Activated B cell treated with CpG ODN at 0.5 μM for 24 hours (primary cell): ENCODE measurements around the gene TRAF7. TPM values are rescaled to one million over a fixed set of nuclear protein-coding genes. Genes with fewer than 3 reads are reported as not detected.

ENCODE experiments used
- ATAC-seq: fragments of 200-7000 bp; cut with Tn5 transposase; one replicate; pipeline ENCODE4 v1.10.0; 2021; ENCODE audit warnings: low read depth, mild to moderate bottlenecking, moderate library complexity
- CTCF ChIA-PET: fragments of 350-600 bp; sonication (Branson Sonifier 250); formaldehyde crosslinking; loops from one replicate; lab custom pipeline; 2021; ENCODE audit warnings: antibody characterized with exemption; lab: Charles Lee
- POLR2A ChIA-PET: fragments of 350-600 bp; sonication (Branson Sonifier 250); formaldehyde crosslinking; loops from one replicate; lab custom pipeline; 2021; ENCODE audit warnings: antibody characterized with exemption; lab: Charles Lee
- DNase-seq: peaks from one replicate; pipeline ENCODE4 v3.0.0; 2022
- H3K27ac Mint-ChIP-seq: one replicate; pipeline ENCODE4 v1.8.0; 2020; ENCODE audit warnings: mixed read lengths
- H3K27me3 Mint-ChIP-seq: one replicate; pipeline ENCODE4 v1.8.0; 2021; ENCODE audit warnings: mixed read lengths
- H3K36me3 Mint-ChIP-seq: one replicate; pipeline ENCODE4 v1.8.0; 2021; ENCODE audit warnings: low read depth, mixed read lengths
- H3K4me1 Mint-ChIP-seq: one replicate; pipeline ENCODE4 v1.8.0; 2021; ENCODE audit warnings: mixed read lengths
- H3K4me3 Mint-ChIP-seq: one replicate; pipeline ENCODE4 v1.8.0; 2020; ENCODE audit warnings: mild to moderate bottlenecking, mixed read lengths
- H3K9me3 Mint-ChIP-seq: one replicate; pipeline ENCODE4 v1.8.0; 2020; ENCODE audit warnings: mixed read lengths
- intact Hi-C: fragments of 100-400 bp; cut with micrococcal nuclease; formaldehyde crosslinking; loops from one replicate; pipeline ENCODE4 v1.15.1; 2024
- total RNA-seq: library from RNA; stranded (reverse); gene quantifications from 2 replicates; pipeline ENCODE4 v1.2.3, GENCODE V29; 2022
- TF ChIP-seq, protein P1 (sequence below): fragments of 200-600 bp; IDR thresholded peaks from one replicate; pipeline ENCODE4 v1.8.0; 2022; ENCODE audit warnings: antibody characterized with exemption, mild to moderate bottlenecking

Gene TRAF7
- total RNA-seq, 1 donor from 2014 or later: 72.7 TPM

DNA sequence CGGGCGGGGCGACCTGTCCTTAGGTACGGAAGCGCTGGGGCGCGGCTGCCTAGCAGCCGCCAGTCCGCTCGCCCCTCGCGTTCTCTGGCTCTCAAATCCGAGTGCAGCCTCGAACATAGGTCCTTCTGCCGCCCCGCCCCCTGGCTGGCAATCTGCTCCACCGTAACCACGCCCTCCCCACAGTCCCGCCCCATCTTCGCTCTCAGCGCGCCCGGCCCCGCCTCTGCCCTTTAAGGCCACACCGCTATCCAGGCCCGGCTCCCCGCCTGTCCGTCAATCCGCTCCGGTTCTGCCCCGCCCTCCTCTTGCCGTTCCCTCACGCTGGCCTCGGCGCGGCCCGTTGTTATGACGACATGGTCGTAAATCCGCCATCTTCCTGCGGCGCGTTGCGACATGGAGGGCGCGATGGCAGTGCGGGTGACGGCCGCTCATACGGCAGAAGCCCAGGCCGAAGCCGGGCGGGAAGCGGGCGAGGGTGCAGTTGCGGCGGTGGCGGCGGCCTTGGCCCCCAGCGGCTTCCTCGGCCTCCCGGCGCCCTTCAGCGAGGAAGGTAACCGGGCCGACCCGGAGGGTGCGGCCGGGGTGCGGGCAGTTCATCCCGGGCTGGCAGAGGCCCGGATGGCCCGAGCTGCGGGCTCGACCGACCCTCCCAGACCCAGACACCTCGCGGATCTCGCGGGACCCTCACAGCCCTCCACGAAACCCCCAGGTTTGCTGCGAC is 67.8 kb downstream of the TRAF7 start, which contains the start of gene E4F1:
Gene E4F1 (plus strand): TSS at position 371 of the 721 bp plus-strand sequence. CDS start 23 bp downstream, at position 394.
- DNase-seq (peak; percentile 98), ATAC-seq (peak; percentile 98)
- Mint-ChIP-seq H3K36me3 (peaks cover 12% of the 10 kb centered on the region), H3K27ac (peak within 1 kb of the TSS; percentile 59), H3K9me3 (no peaks in the 10 kb centered on the region), H3K27me3 (no peaks in the 10 kb centered on the region), H3K4me1 (peaks cover 20% of the 10 kb centered on the region), H3K4me3 (peak within 1 kb of the TSS; percentile 81)
- intact Hi-C loops: loop anchor here (1.0 to 10.0 kb wide), 7 partner anchors 8 to 237 kb away; partner anchors contain the start of genes CCNF, ECI1, MLST8 and RNPS1
- ChIA-PET CTCF (no interaction called here), POLR2A (interaction anchor here (1.2 to 1.9 kb wide), 3 partner anchors 28 to 68 kb away, joined by 4 to 10 read pairs (median 5); partner anchors contain the start of genes ECI1 and TRAF7)
- TF ChIP-seq, protein P1, sequence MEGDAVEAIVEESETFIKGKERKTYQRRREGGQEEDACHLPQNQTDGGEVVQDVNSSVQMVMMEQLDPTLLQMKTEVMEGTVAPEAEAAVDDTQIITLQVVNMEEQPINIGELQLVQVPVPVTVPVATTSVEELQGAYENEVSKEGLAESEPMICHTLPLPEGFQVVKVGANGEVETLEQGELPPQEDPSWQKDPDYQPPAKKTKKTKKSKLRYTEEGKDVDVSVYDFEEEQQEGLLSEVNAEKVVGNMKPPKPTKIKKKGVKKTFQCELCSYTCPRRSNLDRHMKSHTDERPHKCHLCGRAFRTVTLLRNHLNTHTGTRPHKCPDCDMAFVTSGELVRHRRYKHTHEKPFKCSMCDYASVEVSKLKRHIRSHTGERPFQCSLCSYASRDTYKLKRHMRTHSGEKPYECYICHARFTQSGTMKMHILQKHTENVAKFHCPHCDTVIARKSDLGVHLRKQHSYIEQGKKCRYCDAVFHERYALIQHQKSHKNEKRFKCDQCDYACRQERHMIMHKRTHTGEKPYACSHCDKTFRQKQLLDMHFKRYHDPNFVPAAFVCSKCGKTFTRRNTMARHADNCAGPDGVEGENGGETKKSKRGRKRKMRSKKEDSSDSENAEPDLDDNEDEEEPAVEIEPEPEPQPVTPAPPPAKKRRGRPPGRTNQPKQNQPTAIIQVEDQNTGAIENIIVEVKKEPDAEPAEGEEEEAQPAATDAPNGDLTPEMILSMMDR: no peak

DNA sequence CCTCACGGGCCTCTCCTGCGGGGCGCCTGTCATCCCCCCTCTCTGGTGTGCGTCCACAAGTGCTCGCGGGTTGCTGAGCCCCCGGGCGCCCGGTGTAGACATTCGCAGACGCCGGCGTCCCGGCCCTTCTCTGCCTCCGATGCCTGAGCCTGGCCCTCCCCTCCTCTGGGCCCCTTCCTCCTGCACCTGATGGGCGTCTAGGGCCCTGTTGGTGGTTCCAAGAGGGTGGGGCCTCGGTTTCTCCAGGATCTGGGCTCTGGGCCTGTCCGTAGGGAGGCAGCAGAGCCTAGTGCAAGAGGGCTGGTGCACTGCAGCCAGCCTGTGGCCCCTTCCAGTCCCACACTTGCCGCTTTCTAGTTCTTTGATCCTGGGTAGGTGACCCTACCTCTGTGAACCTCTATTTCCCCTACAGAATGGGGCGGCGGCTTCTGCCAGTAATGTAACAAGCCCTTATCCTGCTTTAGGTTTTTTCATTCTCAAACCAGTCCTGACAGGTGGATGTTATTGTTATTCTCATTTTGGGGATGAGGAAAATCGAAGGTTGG is 68.4 kb downstream of the TRAF7 start:
- peaks cover 20% of the 10 kb centered on the region for H3K4me1 Mint-ChIP-seq
- H3K27ac Mint-ChIP-seq: peak overlapping the region; percentile 59
- TF ChIP-seq, protein P1: no peak
- ChIA-PET POLR2A (interaction anchor here (1.4 to 1.9 kb wide), 2 partner anchors 27 to 69 kb away, joined by 5 to 10 read pairs; partner anchors contain the start of genes ECI1 and TRAF7), CTCF (no interaction called here)
- H3K9me3 Mint-ChIP-seq: no peaks in the 10 kb centered on the region
- intact Hi-C loops: loop anchor here (1.0 to 10.0 kb wide), 7 partner anchors 9 to 236 kb away; partner anchors contain the start of genes CCNF, ECI1, MLST8 and RNPS1
- ATAC-seq: peak; percentile 1
- peaks cover 16% of the 10 kb centered on the region for H3K36me3 Mint-ChIP-seq
- H3K4me3 Mint-ChIP-seq: peak overlapping the region; percentile 81
- no peak for DNase-seq
- H3K27me3 Mint-ChIP-seq: no peaks in the 10 kb centered on the region

DNA sequence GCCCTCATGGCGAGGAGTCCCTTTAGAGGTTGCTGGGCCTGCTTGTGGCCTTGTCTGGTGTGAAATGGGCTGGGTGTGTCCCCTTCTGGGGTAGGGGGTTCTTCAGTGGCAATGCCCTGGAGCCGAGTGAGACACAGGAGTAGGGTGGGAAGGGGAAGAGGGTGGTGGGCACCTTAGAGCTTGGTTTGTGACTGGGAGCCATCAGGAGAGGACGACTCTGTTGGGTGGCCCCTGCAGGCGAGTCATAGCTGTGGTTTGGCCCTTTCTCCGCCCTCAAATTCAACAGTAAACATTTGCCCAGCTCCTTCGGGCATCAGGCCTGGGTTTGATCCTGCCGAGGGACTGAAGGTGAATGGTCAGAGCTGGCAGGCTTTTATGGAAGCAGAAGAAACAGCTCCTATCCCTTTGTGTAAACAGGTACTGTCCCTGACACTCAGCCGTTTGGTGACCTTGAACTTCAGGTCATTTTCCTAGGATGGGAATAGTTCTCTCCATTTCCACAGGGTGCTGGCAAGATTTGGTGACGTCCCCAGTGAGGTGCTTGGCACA is 70.7 kb downstream of the TRAF7 start:
- no peak overlapping the region for H3K4me3 Mint-ChIP-seq
- peaks cover 28% of the 10 kb centered on the region for H3K36me3 Mint-ChIP-seq
- ATAC-seq (no peak), DNase-seq (no peak)
- ChIA-PET POLR2A (interaction anchor here (0.6 to 2.2 kb wide), 5 partner anchors 13 to 225 kb away, joined by 3 to 10 read pairs (median 3); partner anchors contain the start of genes ECI1 and TRAF7), CTCF (no interaction called here)
- no peak overlapping the region for H3K27ac Mint-ChIP-seq
- no peaks in the 10 kb centered on the region for H3K9me3 Mint-ChIP-seq
- intact Hi-C loops: loop anchor here (10.0 kb wide), 1 partner anchor 198 kb away; the partner anchor contains the start of gene CCNF
- TF ChIP-seq, protein P1: no peak
- no peaks in the 10 kb centered on the region for H3K27me3 Mint-ChIP-seq
- peaks cover 20% of the 10 kb centered on the region for H3K4me1 Mint-ChIP-seq

DNA sequence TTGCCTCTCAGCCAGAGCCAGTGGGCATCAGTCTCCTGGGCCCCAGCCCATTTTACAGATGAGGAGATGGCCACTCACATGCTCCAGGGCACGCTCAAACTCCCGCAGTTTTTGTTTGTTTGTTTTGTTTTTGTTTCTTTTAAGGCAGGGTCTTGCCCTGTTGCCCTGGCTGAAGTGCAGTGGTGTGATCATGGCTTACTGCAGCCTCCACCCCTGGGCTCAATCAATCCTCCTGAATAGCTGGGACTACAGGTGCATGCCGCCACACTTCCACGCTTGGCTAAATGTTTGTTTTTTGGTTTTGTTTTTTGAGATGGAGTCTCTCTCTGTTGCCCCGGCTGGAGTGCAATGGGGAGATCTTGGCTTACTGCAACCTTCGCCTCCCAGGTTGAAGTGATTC is 71.3 kb downstream of the TRAF7 start:
- ChIA-PET CTCF (no interaction called here), POLR2A (interaction anchor here (1.0 to 2.2 kb wide), 3 partner anchors 12 to 71 kb away, joined by 3 to 8 read pairs (median 3); partner anchors contain the start of genes ECI1 and TRAF7)
- intact Hi-C loops: loop anchor here (10.0 kb wide), 1 partner anchor 198 kb away; the partner anchor contains the start of gene CCNF
- TF ChIP-seq, protein P1: no peak
- no peak for DNase-seq
- H3K4me3 Mint-ChIP-seq: no peak overlapping the region
- no peak for ATAC-seq
- H3K36me3 Mint-ChIP-seq: peaks cover 33% of the 10 kb centered on the region
- H3K27ac Mint-ChIP-seq: no peak overlapping the region
- no peaks in the 10 kb centered on the region for H3K27me3 Mint-ChIP-seq
- H3K4me1 Mint-ChIP-seq: peaks cover 20% of the 10 kb centered on the region
- H3K9me3 Mint-ChIP-seq: no peaks in the 10 kb centered on the region

Other genes with a start within 250 kb of the TRAF7 start
- not detected in 2 replicates for gene HS3ST6, start 237.4 kb upstream of the TRAF7 start, total RNA-seq
- 14.7 and 16.6 TPM in 2 replicates for gene MSRB1, start 212.6 kb upstream of the TRAF7 start, total RNA-seq
- not detected in 2 replicates for gene RPL3L, start 201.1 kb upstream of the TRAF7 start, total RNA-seq
- 77.4 and 92.5 TPM in 2 replicates for gene NDUFB10, start 196.2 kb upstream of the TRAF7 start, total RNA-seq
- gene RPS2, start 191.0 kb upstream of the TRAF7 start, total RNA-seq: 5,116 and 5,913 TPM in 2 replicates
- gene RNF151, start 188.9 kb upstream of the TRAF7 start, total RNA-seq: not detected in 2 replicates
- gene TBL3, start 183.7 kb upstream of the TRAF7 start, total RNA-seq: 41.8 and 44.2 TPM in 2 replicates
- gene NOXO1, start 174.3 kb upstream of the TRAF7 start, total RNA-seq: 0.37 and 0.73 TPM in 2 replicates
- 31.6 and 39.4 TPM in 2 replicates for gene GFER, start 171.6 kb upstream of the TRAF7 start, total RNA-seq
- gene SYNGR3, start 165.8 kb upstream of the TRAF7 start, total RNA-seq: 10.0 and 11.3 TPM in 2 replicates
- 56.4 and 59.3 TPM in 2 replicates for gene ZNF598, start 146.0 kb upstream of the TRAF7 start, total RNA-seq
- 1.5 and 1.7 TPM in 2 replicates for gene NPW, start 136.0 kb upstream of the TRAF7 start, total RNA-seq
- 0.56 and 0.93 TPM in 2 replicates for gene NHERF2, start 128.9 kb upstream of the TRAF7 start, total RNA-seq
- 10.5 and 11.5 TPM in 2 replicates for gene NTHL1, start 107.9 kb upstream of the TRAF7 start, total RNA-seq
- 130 and 139 TPM in 2 replicates for gene TSC2, start 107.8 kb upstream of the TRAF7 start, total RNA-seq
- gene PKD1, start 19.9 kb upstream of the TRAF7 start, total RNA-seq: 58.6 and 84.2 TPM in 2 replicates
- gene RAB26, start 7.2 kb upstream of the TRAF7 start, total RNA-seq: 0.61 TPM in 1 of 2 replicates, not detected in the other
- gene CASKIN1, start 40.8 kb downstream of the TRAF7 start, total RNA-seq: not detected in 2 replicates
- gene MLST8, start 49.7 kb downstream of the TRAF7 start, total RNA-seq: 35.7 and 38.7 TPM in 2 replicates
- gene BRICD5, start 55.1 kb downstream of the TRAF7 start, total RNA-seq: 4.9 and 5.1 TPM in 2 replicates
- 9.9 and 10.4 TPM in 2 replicates for gene PGP, start 59.1 kb downstream of the TRAF7 start, total RNA-seq
- gene E4F1, start 67.8 kb downstream of the TRAF7 start, total RNA-seq: 29.9 and 31.3 TPM in 2 replicates
- gene DNASE1L2, start 80.7 kb downstream of the TRAF7 start, total RNA-seq: 1.2 and 1.3 TPM in 2 replicates
- 38.1 and 43.0 TPM in 2 replicates for gene ECI1, start 95.8 kb downstream of the TRAF7 start, total RNA-seq
- 228 and 232 TPM in 2 replicates for gene RNPS1, start 112.3 kb downstream of the TRAF7 start, total RNA-seq
- 2.4 and 3.1 TPM in 2 replicates for gene ABCA3, start 184.9 kb downstream of the TRAF7 start, total RNA-seq